Measurements from ENCODE around the gene HOXA6. TPM values are rescaled to one million over a fixed set of nuclear protein-coding genes. Genes with fewer than 3 reads are reported as not detected.

The HOXA6 gene
- total RNA-seq, 4 donors from 2014 or later = 1.1 to 1.6 TPM; not detected in 2

- Histone ChIP-seq H3K9me3 (no peaks in the 10 kb centered on the region), H3K27ac (no peak overlapping the region), H3K27me3 (peaks cover 66% of the 10 kb centered on the region), H3K4me1 (peaks cover 7 to 11% of the 10 kb centered on the region in 2 donors), H3K4me3 (replicated peaks in 1 of 3) (no peak overlapping the region), H3K36me3 (no peaks in the 10 kb centered on the region)
- no peak for DNase-seq
- WGBS, 2 donors = 44 to 50% methylated on average over 2 of the region's 2 CpGs
- intact Hi-C loops (cut with DNase I) = no loop called here
- TF ChIP-seq CTCF (IDR thresholded peaks at IDR 0.05) = no peak
- TF ChIP-seq POLR2A (IDR thresholded peaks at IDR 0.05) = no peak
These were observed 9.8 kb downstream of the HOXA6 start for GRCh38 chr7:27137640-27138315.

DNA sequence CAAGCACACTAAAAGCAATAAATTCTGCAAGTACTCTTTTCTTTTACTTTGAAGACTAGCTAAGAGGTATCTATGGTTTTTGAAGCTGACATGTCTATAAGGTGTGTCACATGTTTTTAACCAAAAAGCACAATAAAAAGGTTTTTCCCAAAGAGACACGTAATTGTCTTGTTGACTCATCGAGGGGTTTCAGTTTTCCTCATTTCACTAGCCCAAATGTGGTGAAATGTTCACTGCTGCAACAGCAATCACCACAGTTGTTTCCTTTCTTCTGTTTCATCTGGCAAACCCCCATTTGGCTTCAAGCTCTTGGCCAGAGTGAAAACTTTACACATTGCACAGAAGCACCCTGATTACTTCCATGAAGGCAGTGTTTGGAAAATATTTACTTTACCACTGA lies 13.2 kb downstream of the HOXA6 start:
- intact Hi-C loops (cut with DNase I) = no loop called here
- no peak overlapping the region for H3K27ac ChIP-seq
- TF ChIP-seq POLR2A (IDR thresholded peaks at IDR 0.05) (no peak), CTCF (IDR thresholded peaks at IDR 0.05) (no peak)
- H3K36me3 ChIP-seq = no peaks in the 10 kb centered on the region
- H3K27me3 ChIP-seq = peaks cover 46% of the 10 kb centered on the region
- 17 to 23% methylated on average over 2 of the region's 2 CpGs for WGBS, 2 donors
- peaks cover under 1 to 7% of the 10 kb centered on the region in 2 donors for H3K4me1 ChIP-seq
- no peak for DNase-seq
- H3K9me3 ChIP-seq = no peaks in the 10 kb centered on the region
- H3K4me3 ChIP-seq (replicated peaks in 1 of 3) = no peak overlapping the region

DNA sequence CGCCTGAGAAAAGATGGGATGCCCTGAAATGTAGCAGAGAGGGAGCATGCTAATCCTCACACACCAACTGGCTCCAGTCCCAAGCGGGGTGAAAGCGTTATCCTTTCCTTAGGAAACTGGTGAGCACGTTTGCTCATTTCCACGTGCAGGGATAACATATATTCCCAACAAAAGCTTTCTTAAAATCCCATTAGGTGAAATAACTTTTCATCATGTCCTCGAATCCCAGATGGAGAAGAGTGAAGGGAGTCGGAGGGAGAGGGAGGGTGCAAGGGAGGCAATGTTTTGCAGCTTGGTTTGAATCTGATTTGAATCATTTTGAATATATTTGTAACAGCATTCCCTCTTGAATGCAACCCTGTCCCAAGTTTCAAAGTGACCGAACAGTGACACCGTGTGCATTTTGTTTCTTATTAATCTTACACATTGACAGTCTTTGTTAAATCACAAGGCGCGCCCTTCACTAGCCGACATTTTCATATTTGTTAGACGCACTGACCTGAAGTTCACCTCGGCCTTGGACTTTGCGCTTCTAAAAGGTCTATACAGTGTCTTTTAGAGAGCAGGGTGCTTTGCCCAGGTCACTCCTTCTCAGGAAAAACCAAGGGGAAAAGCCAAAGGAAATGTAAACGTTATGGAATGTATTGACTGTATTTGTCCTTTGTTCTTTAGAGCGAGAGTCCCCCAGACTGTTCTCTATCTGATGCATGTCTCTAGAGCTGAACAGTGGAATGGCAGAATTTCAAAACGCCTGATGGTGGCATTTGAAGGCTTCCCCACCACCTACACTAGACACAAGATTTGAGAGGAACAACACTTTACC lies 14.0 kb downstream of the HOXA6 start:
- Histone ChIP-seq H3K4me3 (replicated peaks in 1 of 3) (no peak overlapping the region), H3K36me3 (no peaks in the 10 kb centered on the region), H3K9me3 (no peaks in the 10 kb centered on the region), H3K4me1 (peaks cover 0 to 7% of the 10 kb centered on the region in 2 donors), H3K27me3 (peaks cover 47% of the 10 kb centered on the region), H3K27ac (no peak overlapping the region)
- intact Hi-C loops (cut with DNase I) = no loop called here
- 25 to 41% methylated on average over 18 of the region's 18 CpGs for WGBS, 2 donors
- TF ChIP-seq CTCF (IDR thresholded peaks at IDR 0.05) (no peak), POLR2A (IDR thresholded peaks at IDR 0.05) (no peak)
- no peak for DNase-seq

DNA sequence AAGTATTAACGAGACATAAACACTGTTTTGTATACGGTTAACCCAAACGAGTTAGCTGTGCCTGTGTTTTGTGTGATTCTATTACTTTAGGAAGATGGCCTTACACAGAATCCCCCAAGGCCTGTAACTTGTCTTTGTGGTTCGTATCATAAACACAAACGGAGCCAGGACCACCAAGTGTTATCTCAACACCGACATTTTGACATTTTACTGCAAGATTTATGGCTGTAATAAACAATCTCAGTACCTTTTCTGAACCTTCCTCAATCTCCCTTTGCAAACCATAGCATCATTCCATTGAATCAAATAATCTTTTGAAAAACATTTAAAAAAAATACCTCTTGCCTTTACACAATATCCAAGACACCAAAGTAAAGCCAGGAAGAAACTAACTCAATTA lies 14.6 kb downstream of the HOXA6 start:
- Histone ChIP-seq H3K4me1 (peaks cover 0 to 7% of the 10 kb centered on the region in 2 donors), H3K27me3 (peaks cover 45% of the 10 kb centered on the region), H3K4me3 (replicated peaks in 1 of 3) (no peak overlapping the region), H3K36me3 (no peaks in the 10 kb centered on the region), H3K27ac (no peak overlapping the region), H3K9me3 (no peaks in the 10 kb centered on the region)
- no peak for DNase-seq
- TF ChIP-seq POLR2A (IDR thresholded peaks at IDR 0.05) = no peak
- TF ChIP-seq CTCF (IDR thresholded peaks at IDR 0.05) = no peak
- intact Hi-C loops (cut with DNase I) = no loop called here
- WGBS, 2 donors = 30 to 53% methylated on average over 6 of the region's 6 CpGs

DNA sequence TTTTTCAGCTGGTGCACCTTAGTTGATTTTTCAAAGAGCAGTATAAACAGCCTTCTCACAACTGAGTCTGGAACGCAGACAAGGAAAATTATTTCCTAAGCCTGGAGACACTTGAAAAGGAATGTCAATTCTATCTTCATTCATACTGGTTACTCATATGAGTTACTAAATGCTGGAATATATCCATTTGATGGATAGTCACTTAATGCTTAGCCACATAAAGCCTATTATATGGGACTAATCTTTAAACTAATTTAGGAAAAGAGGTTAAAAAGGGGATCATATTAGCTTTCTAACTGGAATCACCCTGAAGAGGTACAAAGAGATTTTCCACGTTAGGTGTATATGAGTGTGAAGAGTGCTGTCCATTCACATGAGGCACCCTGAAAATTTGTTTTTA lies 15.4 kb downstream of the HOXA6 start:
- intact Hi-C loops (cut with DNase I) = no loop called here
- no peaks in the 10 kb centered on the region for H3K9me3 ChIP-seq
- WGBS, 2 donors = 33 to 53% methylated on average over 2 of the region's 2 CpGs
- TF ChIP-seq CTCF (IDR thresholded peaks at IDR 0.05) (no peak), POLR2A (IDR thresholded peaks at IDR 0.05) (no peak)
- H3K27ac ChIP-seq = no peak overlapping the region
- H3K4me3 ChIP-seq (replicated peaks in 1 of 3) = no peak overlapping the region
- H3K36me3 ChIP-seq = no peaks in the 10 kb centered on the region
- DNase-seq = no peak
- H3K4me1 ChIP-seq = peaks cover 0 to 7% of the 10 kb centered on the region in 2 donors
- H3K27me3 ChIP-seq = peaks cover 45% of the 10 kb centered on the region
